NT2/D1 (cell line): ENCODE measurements around the gene ZNF484.
"Not testable (repeated sequence)": the region's sequence is repeated elsewhere in the genome, so short reads cannot be mapped to it uniquely, and the experiment has no call there.

Source experiments
- DNase-seq: peaks from one replicate; pipeline ENCODE4 v3.0.0-alpha.2; 2011; ENCODE audit warnings: low read depth, low spot score
- H3K27me3 ChIP-seq: 2 replicates; pipeline ENCODE4 v1.6.0; 2011; ENCODE audit warnings: mild to moderate bottlenecking; ENCODE audit not compliant: insufficient read length, insufficient read depth
- H3K36me3 ChIP-seq: 2 replicates; pipeline ENCODE4 v1.6.1; 2011; ENCODE audit warnings: mild to moderate bottlenecking, low read length, mixed read lengths; ENCODE audit not compliant: insufficient read depth, insufficient read length
- H3K4me1 ChIP-seq: 2 replicates; pipeline ENCODE4 v1.5.1; 2011; ENCODE audit not compliant: insufficient read depth, insufficient read length
- H3K4me3 ChIP-seq: 2 replicates; pipeline ENCODE4 v1.5.1; 2011; ENCODE audit warnings: low read depth; ENCODE audit not compliant: insufficient read length
- H3K9ac ChIP-seq: 2 replicates; pipeline ENCODE4 v1.6.0; 2011; ENCODE audit warnings: low read depth; ENCODE audit not compliant: insufficient read length
- H3K9me3 ChIP-seq: 2 replicates; pipeline ENCODE4 v1.5.1; 2011; ENCODE audit warnings: mild to moderate bottlenecking, low read length; ENCODE audit not compliant: insufficient read depth
- SUZ12 ChIP-seq: IDR thresholded peaks from 2 replicates; pipeline ENCODE4 v1.6.1; 2011; ENCODE audit not compliant: insufficient read length, insufficient read depth; ENCODE audit errors: extremely low read depth
- YY1 ChIP-seq: IDR thresholded peaks from 2 replicates; pipeline ENCODE4 v1.6.1; 2011; ENCODE audit not compliant: insufficient read length, insufficient read depth
- ZNF274 ChIP-seq: IDR thresholded peaks from 2 replicates; pipeline ENCODE4 v1.6.1; 2011; ENCODE audit warnings: mild to moderate bottlenecking, low read depth, low read length

The ZNF484 gene

GRCh38 chr9:92808726-92809451 is 68.9 kb downstream of the ZNF484 start:
- no peaks in the 10 kb centered on the region for H3K36me3 ChIP-seq
- H3K9ac ChIP-seq: peak overlapping the region; percentile 67
- H3K9me3 ChIP-seq: no peaks in the 10 kb centered on the region
- peak; percentile 63 for DNase-seq
- peaks cover 88% of the 10 kb centered on the region for H3K27me3 ChIP-seq
- H3K4me1 ChIP-seq: peaks cover 6% of the 10 kb centered on the region
- no peak for TF ChIP-seq ZNF274
- no peak for TF ChIP-seq SUZ12
- no peak for TF ChIP-seq YY1
- peak overlapping the region; percentile 50 for H3K4me3 ChIP-seq

DNA sequence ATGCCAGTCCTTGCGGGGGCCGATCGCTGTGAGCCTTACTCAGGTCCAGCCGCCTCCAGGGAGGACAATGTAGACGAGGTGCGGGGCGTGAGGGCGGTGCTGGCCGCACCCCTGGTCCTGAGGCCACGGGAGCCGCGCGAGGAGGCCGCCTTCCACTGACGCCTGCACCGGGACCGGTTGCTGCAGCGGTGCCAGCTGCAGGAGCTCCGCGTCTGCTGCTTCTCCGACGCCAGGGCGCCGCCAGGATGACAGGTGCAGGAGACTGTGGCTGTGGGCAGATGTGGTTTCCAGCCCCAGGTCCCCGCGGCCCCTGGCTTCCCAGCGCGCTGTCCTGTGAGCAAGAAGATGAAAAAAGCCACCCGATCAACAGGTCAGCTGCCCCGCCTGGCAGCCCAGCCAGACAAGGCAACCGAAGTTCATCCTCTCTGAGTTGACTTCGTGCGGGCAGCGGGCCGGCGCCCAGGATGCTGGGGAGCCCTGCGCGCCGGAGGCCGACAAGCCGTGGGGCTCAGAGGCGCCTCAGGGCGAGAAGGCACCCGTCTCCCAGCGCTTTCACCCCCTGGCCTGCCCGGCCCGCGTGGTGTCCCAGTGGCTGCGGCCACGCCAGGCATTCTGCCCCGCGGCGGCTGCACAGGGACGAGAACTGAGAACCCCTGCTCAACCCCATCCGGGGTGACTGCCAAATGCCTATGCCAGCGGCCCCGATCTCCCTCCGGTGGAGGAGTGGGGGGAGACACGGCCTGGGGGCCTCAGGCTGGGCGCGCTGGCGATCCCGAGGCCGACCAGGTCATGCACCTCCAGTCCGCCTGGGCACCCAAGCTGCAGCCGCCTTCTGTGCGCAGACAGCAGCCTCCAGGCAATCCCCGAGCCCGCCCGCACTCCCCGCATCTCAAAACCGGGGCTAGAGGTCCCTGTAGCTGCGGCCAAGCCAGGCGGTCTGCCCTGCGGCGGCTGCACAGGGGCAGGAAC is 69.8 kb downstream of the ZNF484 start:
- Histone ChIP-seq H3K9me3 (no peaks in the 10 kb centered on the region), H3K36me3 (no peaks in the 10 kb centered on the region), H3K4me3 (peak overlapping the region; percentile 50), H3K27me3 (peaks cover 84% of the 10 kb centered on the region), H3K9ac (peak overlapping the region; percentile 67), H3K4me1 (peaks cover 6% of the 10 kb centered on the region)
- TF ChIP-seq SUZ12 (peak; percentile 63), ZNF274 (no peak)
- DNase-seq: no peak

GRCh38 chr9:92807031-92807756 is 70.6 kb downstream of the ZNF484 start:
- Histone ChIP-seq H3K4me1 (peaks cover 6% of the 10 kb centered on the region), H3K36me3 (no peaks in the 10 kb centered on the region), H3K4me3 (peak overlapping the region; percentile 50), H3K9me3 (no peaks in the 10 kb centered on the region), H3K27me3 (peaks cover 80% of the 10 kb centered on the region), H3K9ac (peak overlapping the region; percentile 21)
- TF ChIP-seq YY1: no peak
- no peak for TF ChIP-seq ZNF274
- no peak for TF ChIP-seq SUZ12
- no peak for DNase-seq

DNA sequence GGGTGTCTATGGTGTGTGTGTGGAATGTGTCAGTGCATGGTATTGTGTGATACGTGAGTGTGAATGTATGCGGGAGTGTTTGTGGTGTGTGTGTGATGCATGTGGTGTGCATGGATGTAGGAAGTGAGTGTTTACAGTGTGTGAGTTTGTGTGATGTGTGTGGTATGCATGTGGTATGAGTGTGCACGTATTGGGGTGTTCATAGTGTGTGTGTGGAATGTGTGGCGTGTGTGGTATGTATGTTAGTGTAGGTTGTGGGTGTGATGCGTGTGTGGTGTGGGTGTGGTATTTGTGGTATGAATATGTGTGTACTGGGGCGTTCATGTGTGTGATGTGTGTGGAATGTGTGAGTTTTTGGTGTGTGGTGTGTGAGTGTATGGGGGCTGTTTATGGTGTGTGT is 73.1 kb downstream of the ZNF484 start:
- TF ChIP-seq ZNF274: no peak
- no peak for TF ChIP-seq SUZ12
- TF ChIP-seq YY1: no peak
- H3K27me3 ChIP-seq: peaks cover 59% of the 10 kb centered on the region
- no peak for DNase-seq
- no peaks in the 10 kb centered on the region for H3K36me3 ChIP-seq
- no peaks in the 10 kb centered on the region for H3K9me3 ChIP-seq
- H3K4me3 ChIP-seq: no peak overlapping the region
- no peak overlapping the region for H3K9ac ChIP-seq
- H3K4me1 ChIP-seq: peaks cover 6% of the 10 kb centered on the region

DNA sequence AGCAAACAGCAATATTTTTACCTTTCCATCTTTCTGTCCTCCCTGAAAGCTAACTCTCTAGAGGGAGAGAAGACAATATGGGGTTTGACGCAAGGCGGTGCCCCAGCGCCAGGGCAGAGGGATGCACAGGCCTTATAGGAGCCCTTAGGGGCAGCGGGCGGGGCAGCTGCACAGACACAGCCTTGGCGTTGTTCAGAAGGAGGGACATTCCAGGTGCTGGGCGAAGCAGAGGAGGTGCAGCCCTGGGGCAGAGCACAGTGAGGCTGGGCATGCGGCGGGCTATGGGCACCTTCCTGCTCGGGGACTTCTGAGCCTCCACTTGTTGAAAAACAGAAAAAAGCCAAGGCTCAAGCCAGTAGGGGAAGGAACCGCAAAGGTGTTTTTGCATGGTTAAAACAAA is 79.5 kb downstream of the ZNF484 start:
- H3K4me1 ChIP-seq: peaks cover 5% of the 10 kb centered on the region
- H3K9ac ChIP-seq: no peak overlapping the region
- H3K4me3 ChIP-seq: no peak overlapping the region
- DNase-seq: no peak
- H3K9me3 ChIP-seq: no peaks in the 10 kb centered on the region
- no peaks in the 10 kb centered on the region for H3K36me3 ChIP-seq
- no peak for TF ChIP-seq YY1
- no peak for TF ChIP-seq SUZ12
- no peak for TF ChIP-seq ZNF274
- H3K27me3 ChIP-seq: no peaks in the 10 kb centered on the region

DNA sequence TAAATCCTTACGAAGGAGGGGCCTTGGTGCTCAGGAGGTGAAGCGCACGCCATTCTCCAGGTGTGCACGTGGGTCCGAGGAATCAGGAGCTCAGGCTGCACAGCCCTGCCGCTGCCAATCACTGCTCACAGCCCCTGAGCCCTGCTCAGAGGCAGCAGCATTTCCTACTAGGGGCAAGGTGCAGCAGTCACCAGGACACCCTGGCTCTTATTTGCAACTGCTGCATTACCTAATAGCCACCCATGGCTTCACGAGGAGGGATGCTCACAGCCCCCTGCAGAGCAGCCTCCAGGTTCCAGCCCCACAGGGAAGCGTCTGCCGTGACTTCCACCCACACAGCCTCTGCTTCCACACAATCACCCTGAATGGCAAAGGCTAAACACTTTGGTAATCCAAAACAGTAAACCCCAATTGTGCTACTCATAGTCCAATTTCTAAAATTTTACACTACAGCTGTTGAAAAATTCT is 81.5 kb downstream of the ZNF484 start:
- H3K9ac ChIP-seq, H3K9me3 ChIP-seq, DNase-seq, H3K36me3 ChIP-seq, H3K4me3 ChIP-seq, H3K27me3 ChIP-seq, H3K4me1 ChIP-seq: not testable (repeated sequence)
